NCI-H1092 (cell line): ENCODE results near the gene ACTN2.

Experiments used
- DNase-seq: peaks from one replicate; lab custom pipeline; 2025; lab: John Stamatoyannopoulos, UW

ACTN2 gene

GRCh38 chr1:236742421-236743160 is 56.3 kb downstream of the ACTN2 start:
- DNase-seq = no peak

- DNase-seq = no peak
Measured at GRCh38 chr1:236744533-236744932, 58.2 kb downstream of the ACTN2 start.

DNA sequence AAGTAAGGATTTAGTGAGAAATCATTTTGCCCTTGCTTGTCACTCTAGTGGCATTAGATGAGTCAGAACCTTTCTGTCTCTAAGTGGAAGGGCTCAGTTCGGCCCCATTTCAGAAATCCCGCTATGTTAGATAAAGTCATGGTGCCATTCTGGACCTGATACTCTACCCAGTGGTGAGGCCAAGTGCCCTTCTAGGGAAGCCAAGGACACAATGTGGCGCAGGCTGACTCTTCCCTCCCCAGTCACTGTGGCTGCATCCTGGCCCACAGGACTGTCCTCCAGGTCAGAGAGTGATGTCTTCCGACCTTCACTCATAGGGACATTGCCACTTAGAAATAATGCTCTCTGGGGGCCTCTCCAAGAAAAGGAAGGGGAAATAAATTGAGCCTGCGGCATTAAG is 60.5 kb downstream of the ACTN2 start:
- no peak for DNase-seq

DNA sequence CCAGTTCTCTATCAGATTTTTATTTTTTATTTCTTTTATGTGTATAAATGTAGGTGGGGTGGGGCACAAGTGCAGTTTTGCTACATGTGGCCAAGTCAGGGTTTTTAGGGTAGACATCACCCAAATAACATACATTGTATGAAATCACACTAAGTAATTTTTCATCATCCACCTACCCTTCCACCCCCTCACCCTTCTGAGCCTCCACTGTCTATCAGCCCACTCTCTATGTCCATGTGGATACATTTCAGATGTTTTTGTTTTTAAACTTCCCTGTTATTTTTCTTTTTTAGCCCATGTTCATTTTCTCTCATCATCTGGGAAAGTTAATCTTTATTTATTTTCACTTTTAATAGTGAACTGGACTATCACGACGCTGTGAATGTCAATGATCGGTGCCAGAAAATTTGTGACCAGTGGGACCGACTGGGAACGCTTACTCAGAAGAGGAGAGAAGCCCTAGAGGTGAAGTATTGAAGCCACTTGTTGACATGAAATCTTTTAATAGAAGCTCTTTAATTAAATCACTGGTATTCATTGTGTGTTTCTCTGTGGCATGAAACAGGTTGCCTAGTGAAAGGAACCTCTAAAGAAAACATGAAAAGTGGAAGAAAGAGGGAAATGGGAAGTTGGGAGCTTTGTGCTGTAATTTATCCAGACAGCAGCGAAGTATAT is 61.1 kb downstream of the ACTN2 start:
- DNase-seq = no peak

GRCh38 chr1:236748268-236748870 is 62.1 kb downstream of the ACTN2 start:
- DNase-seq = no peak

- no peak for DNase-seq
Measured at GRCh38 chr1:236750928-236751327, 64.6 kb downstream of the ACTN2 start.

GRCh38 chr1:236751385-236751784 is 65.1 kb downstream of the ACTN2 start:
- DNase-seq = no peak

DNA sequence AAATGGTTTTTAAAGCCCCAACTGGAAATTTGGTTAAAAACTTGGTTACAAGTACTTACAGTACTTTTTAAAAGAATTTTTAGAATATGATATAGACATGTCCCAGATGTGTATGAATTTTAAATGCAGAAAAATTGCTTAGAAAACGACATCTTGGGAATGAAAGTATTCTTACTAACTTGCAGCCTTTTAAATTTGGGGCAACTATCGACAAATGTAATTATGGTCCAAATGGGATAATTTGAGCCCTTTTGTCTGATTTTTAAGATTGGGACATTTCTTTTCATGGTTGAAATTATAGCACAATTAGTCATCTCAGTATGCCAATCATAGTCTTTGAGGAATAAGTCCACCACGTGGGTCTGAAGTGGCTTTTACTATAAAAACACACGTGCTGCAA is 65.6 kb downstream of the ACTN2 start:
- DNase-seq = no peak

GRCh38 chr1:236753516-236753915 is 67.2 kb downstream of the ACTN2 start:
- no peak for DNase-seq

GRCh38 chr1:236753964-236754363 is 67.7 kb downstream of the ACTN2 start:
- DNase-seq = no peak

- no peak for DNase-seq
Measured at GRCh38 chr1:236754525-236755210, 68.4 kb downstream of the ACTN2 start.

DNA sequence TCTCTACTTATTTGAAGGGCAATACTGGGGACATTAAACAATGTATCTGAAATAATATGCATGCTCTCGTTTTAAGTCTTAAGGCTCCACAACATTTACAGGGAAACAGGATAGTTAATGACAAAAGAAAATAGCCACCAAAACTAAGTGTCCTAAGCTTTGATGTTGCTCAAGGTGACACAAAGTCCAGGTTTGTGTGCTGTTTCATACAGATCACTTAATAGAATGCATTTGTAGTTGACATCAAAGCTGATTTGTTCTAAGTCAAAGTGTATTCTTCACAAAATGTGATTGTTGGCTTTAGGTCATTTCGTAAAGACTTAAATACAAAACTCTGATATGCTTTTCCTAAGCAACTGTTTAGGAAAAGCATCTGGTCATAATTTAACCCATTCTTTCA is 71.3 kb downstream of the ACTN2 start:
- no peak for DNase-seq

GRCh38 chr1:236759252-236759859 is 73.1 kb downstream of the ACTN2 start:
- no peak for DNase-seq

DNA sequence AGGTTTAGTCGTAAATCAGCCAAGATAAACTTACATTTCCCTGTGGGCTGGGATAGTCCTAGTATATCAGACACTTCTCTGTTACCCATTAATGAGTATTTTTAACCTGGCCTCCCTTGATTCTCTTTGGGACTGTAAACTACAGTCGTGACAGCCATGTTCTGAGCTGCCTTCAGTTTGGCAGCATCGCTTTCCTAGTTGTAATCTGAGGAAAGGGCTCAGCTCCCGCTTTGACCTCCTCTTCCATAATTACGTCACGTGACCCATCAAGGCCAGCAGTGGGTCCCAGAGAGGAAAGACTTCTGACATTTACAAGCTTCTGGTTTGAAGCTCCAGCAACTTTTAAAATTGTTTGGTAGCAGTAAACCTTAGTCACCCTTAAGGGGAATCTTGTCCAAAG is 74.2 kb downstream of the ACTN2 start:
- no peak for DNase-seq

GRCh38 chr1:236760986-236761385 is 74.7 kb downstream of the ACTN2 start:
- no peak for DNase-seq

DNA sequence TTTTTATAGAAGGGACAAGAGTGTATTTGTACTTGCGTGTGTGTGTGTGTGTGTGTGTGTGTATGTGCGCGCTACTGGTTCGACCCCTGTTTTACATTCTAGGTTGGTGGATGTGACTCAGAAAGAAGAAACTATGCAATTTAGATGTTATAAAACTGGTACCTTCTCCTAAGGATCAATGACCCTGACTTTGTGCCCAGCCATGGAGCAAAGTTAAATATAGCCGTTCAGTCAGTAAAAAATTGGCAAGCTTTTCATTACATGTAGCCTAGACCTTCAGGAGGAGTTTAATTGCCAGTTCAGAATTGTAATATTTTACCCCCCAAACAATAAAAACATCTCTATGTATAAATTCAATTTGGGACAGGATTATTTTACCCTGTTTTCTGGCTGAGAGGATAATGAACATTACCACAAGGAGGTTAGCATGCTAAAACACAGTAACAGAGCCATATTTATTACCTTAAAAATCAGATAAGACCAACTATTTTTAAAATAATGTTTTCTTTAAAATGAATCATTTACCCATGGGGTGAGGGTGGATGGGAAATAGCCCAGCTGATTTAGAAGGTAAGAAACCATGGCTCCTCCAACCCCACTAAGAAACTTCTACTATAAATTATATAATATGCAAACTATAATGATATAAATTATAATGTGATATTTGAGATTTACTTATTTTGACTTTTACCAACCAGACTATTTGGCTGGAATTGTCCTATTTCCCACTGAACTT is 75.3 kb downstream of the ACTN2 start:
- DNase-seq = no peak

GRCh38 chr1:236762410-236762809 is 76.1 kb downstream of the ACTN2 start:
- DNase-seq = no peak

GRCh38 chr1:236765831-236766230 is 79.5 kb downstream of the ACTN2 start:
- no peak for DNase-seq

GRCh38 chr1:236766506-236766905 is 80.2 kb downstream of the ACTN2 start:
- no peak for DNase-seq

DNA sequence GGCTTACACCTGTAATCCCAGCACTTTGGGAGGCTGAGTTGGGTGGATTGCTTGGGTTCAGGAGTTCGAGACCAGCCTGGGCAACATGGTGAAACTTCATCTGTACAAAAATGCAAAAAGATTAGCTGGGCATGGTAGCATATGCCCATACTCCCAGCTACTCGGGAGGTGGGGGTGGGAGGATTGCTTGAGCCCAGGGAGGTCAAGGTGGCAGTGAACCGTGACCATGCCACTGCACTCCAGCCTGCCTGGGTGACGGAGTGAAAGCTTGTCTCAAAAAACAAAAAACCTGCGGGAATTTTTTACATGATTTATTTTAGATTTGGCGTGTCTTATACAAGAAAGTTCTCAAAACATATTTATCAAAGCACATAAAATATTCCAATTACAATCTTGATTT is 81.0 kb downstream of the ACTN2 start:
- no peak for DNase-seq

- no peak for DNase-seq
Measured at GRCh38 chr1:236768601-236769000, 82.3 kb downstream of the ACTN2 start.

DNA sequence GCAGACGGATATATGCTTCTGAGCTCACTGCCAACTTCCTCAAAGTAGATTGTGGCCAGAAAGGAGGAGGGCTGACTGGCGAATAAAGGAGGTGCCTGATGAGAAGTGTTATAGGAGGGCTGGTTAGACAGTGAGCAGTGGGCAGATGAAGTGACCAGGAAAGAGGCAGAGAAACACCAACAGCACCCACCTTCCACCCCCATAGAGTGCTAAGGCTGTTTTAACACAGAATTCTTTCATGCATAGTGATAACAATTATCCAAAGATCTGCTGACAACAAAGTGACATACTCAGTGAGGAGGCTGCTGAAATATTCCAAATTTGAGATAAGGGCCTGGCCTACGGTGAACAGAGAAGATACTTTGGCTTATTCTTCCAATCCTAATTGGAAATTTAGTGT is 87.6 kb downstream of the ACTN2 start:
- DNase-seq = no peak
